H54 (cell line): ENCODE results near the gene CYP39A1.

ENCODE experiments used
- DNase-seq: peaks from one replicate; pipeline ENCODE4 v3.0.0; 2011; ENCODE audit warnings: low spot score, mixed read lengths; ENCODE audit not compliant: insufficient read length
- FAIRE-seq: peaks from 3 replicates; lab custom pipeline; 2011; peaks lifted over from hg19 to GRCh38; lab: Jason Lieb, UNC
- POLR2A ChIP-seq: IDR thresholded peaks from 2 replicates; pipeline ENCODE4 v1.6.1; 2011; ENCODE audit warnings: low read depth, mild to moderate bottlenecking, low read length

CYP39A1 gene

DNA sequence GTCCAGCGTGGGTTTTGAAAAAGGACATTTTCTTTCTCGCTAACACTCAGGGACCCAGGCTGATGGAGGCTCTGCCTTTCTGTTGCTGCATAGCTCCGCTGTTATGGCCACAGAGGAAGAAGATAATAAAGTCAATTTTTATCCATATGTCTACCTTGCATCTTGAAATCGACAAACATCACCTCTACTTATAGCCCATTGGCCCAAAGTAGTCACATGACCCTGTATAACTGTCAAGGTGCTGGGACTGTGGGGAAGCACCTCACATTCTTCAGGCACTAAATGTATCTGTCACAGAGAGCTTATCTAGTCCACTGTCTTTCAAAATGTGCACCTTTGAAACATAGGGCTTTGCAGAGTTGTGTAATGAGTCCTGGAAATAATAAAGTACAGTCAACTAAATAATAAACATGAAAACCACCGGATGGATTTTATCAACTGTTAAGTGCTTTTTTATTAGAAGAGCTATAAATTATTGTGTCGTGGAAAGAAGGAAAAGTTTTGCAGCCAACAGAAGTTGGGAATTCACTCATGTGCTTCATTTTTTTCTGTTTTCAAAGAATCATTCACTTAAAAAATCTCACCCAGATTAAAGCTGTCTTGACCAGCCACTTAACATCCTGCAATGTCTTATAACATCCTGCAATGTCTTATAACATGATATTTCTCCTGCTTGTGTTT, 113.7 kb downstream of the CYP39A1 start:
- FAIRE-seq (no peak), DNase-seq (no peak)
- TF ChIP-seq POLR2A = no peak

DNA sequence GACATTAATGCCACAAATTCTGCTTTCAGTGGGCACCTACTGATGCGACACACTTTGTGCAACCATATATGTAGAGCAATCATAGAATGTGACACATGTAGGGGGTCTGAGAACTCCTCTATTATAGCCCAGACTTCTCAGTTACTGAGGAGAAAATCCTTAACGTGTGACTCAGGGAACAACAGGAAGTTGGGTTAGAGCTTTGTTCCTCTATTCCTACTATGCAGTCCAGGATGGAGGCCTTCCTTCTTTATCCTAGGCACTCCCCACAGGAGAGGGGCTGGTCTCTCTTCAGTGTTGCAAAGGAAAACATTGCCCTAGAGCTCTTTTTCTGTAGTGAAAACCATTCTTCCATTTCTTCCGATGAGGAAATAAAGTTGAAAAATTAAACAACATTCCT, 121.7 kb downstream of the CYP39A1 start:
- DNase-seq (no peak), FAIRE-seq (no peak)
- TF ChIP-seq POLR2A = no peak

DNA sequence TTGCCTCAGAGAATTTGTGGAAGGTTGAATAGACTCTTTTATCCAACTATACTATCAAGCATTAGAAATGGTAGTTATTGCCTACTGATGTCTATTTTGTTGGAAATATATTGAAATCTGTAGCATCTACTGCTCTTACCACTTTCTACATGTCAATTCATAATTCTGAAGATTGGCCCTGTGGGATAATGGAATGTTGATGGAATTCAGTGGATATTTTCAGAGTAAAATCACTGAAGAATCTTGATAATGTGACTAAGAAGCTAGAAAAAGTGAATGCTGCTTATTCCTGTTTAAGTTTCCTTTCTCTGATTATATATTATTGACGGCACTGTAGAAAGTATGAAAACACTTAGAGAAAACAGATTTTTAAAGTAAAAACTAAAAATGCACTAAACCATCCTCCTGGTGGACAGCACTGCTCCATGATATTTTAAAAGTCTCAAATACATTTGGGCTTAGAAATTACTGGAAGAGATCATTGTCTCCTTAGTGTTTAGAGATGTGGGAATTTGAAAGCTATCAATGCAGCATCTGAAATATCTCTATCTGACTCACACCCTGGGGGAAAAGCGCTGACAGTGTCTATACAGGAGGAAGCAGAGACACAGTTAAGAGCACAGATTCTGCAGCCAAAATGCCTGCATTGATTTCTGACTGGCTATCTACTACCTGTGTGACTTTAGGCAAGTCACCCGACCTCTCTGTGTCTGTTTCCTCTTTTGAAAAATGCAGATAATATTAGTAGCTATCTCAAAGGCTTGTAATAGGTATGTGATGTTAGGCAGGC, 123.5 kb downstream of the CYP39A1 start:
- TF ChIP-seq POLR2A = no peak
- no peak for FAIRE-seq
- no peak for DNase-seq

DNA sequence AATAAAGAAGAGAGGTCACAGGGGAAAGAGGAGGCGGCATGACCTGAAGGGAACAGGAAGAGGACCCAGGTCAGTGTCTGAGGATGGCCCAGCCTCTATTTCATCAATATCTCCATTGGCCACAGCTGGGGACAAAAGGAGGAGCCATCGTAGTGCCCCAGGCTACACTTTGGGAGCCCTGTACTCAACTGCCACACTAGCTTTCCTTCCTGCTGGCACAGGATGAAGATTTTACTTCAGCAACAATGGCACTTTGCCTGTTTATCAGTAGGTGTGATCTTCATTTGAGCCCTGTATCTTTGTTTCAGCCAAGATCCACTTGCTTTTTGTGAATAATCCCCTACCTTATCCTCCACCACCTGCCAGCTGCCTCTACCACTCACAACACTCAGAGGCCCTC, 126.0 kb downstream of the CYP39A1 start:
- TF ChIP-seq POLR2A = no peak
- FAIRE-seq (no peak), DNase-seq (no peak)

DNA sequence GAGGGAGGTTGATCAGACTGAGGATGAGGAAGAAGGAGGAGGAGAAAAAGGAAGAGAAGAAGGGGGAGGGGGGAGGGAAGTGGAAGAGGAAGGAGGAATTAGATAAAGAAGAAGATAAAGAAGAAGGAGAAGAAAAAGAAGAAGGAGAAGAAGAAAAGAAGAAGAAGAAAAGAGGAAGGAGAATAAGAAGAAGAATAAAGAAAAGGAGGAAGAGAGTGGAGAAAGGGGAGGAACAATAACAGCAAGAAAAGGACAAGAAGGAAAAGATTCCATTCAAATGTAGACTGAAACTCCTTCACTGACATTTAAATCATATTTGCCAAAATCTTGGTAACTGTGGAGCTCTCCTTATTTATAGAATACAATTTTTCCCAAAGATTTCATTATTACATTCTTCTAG, 127.0 kb downstream of the CYP39A1 start:
- FAIRE-seq = no peak

DNA sequence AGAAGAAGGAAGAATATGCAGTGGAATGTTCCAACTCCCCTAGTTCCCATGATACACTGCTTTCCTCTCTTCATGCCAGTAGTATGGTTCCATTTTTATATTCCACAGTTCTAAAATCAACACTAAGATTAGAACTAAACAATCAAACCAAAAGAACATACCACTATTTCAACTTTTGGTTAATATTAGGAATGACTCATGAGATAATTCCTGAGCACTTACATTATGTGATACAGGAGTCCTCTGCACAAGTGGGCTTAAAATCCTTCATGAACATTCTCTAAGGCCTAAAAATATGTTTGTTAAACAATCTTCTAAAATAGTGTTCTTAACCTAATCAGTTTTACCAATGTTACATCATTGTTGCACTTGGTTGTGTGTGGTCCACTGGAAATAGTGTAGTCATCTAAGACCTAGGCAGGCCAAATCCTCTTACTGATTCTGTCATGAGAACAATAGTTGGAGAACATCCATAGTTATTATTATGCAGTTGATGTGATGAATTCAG, 131.1 kb downstream of the CYP39A1 start:
- no peak for DNase-seq
- FAIRE-seq = no peak
- no peak for TF ChIP-seq POLR2A

More for the DNA sequence above, 127.0 kb downstream of the CYP39A1 start:
- DNase-seq = no peak
- no peak for TF ChIP-seq POLR2A

DNA sequence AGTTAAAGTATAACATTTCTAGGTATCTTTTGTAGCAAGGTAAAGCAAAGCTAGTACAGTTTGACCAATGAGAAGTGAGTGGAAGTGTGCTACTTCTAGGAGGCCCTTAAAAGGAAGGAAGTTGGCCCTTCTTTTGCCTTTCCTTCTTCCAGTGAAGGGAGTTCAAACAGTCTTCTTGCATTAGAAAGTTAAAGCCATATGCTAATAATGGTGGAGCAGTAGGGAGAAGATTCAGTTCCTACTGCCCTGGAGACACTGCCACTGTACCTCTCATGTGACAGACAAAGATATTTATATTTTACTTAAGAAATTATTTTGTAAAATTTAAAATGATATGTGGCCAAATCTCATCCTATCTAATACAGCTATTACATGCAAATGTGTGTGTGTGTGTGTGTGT, 135.4 kb downstream of the CYP39A1 start:
- TF ChIP-seq POLR2A = no peak
- FAIRE-seq = no peak
- DNase-seq = no peak

DNA sequence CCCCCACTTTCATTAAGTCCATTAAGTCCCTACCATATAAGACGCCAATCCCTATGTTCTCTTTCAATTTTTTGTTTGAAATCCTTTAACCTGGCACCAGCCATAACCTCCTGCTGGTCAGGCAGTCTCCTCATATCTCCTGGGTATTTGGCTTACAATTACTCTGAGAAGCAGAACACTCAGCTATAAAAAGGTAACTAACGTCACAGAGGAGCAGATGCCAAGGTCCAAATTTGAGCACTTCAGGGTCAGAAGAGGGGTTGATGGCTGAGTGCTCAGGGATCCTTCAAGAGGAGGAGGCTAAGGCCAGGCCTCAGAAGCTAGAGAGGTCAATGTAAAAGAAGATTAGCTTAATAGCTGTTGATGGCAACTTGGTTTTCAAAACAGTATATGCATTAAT, 139.1 kb downstream of the CYP39A1 start:
- no peak for DNase-seq
- no peak for FAIRE-seq
- no peak for TF ChIP-seq POLR2A

DNA sequence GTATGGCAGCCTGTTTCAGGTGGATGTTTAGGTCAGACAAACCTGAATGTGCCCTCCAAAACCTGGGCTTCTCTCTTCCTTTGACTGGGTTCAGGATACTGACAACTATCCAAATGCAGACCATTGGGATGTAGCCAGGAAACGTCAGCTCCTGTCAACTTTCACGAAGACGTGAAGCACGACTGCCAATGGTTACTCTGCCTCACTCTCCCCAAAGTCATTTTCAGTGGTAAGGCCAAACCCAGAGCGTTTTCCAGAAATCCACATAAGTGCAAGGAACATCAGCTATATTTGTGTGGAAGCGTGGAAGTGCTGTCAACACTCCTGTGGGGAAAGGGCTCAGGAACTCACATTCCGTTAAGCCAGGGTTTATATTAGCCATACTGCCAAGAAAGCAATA, 141.3 kb downstream of the CYP39A1 start:
- DNase-seq = no peak
- no peak for TF ChIP-seq POLR2A
- FAIRE-seq = no peak

DNA sequence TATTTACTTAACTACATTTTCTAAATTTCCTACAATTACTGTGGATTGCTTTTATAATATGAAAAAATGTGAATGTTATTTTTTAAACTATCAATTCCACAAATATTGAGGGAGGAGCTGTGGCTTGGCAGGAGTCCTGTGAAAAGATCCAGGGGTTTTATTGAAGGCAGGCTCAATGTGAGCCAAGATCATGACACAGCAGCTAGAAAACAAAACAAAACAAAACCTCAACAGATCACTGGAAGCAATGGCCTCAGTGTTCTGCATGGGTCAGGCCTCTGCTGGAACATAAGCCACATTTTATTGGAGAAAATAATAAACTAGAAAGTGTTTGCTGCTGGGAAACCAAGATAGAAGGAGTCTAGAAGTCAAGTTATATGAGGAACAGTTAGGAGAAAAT, 142.0 kb downstream of the CYP39A1 start:
- TF ChIP-seq POLR2A = no peak
- no peak for DNase-seq
- FAIRE-seq = no peak

DNA sequence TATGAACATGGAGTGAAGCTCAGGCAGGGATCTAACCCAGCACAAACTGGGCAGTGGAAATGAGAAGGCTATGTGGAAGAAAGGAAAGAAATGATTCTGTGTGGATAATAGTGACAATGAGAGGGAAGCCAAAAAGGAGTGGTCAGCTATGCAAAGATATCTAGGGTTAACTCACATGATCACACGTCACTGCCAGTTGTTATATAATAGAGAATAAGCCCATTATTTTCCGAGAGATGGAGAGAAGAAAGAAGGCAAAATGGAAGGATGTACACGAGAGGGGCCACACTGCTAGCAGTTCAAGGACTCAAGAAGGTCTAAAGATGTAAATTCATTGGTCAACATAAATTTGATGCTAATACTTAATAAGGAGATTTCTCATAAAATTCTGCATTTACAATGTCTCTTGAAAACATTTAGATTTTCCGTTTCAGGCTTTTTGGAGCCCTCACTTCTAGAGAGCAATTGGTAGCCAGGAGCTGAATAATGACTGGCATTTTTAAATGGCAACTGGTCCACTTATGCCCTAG, 142.6 kb downstream of the CYP39A1 start:
- FAIRE-seq (no peak), DNase-seq (no peak)
- no peak for TF ChIP-seq POLR2A

DNA sequence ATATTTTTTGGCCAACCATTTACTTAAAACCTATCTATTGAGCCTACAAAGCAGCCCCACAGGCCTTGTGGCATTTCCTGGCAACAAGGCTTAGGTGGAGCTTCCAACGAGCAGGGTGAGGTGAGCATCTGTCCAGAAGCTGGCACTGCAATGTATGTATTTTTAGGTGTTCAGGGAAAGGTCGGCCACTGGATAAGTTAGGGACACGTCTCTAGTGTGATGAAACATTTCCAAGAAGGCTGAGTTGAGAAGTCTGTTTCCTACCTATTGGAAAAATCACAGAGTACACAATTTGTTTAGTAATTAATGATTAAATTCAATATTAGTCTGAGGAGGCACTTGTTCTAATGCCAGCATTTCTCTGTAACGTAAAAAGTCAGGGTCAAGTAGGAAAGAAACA, 143.6 kb downstream of the CYP39A1 start:
- FAIRE-seq (no peak), DNase-seq (no peak)
- TF ChIP-seq POLR2A = no peak

DNA sequence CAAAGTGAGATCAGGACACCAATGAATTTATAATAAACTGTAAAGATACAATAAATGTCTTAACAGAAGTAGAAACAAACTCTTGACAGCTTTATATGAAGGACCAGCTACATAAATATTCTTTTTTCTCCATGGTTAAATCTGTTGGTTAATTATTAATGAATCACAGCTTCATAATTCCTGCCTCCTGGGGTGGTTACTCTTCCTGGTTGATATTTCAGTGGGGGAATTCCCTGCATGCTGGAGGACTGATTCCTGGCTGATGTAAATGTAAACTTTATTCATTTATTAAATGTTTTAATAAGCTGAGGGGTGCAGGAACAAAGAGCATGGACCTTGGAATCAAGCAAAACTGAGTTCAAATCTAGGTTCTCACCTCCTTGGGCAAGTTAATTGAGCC, 145.2 kb downstream of the CYP39A1 start:
- no peak for TF ChIP-seq POLR2A
- DNase-seq = no peak

More for the DNA sequence above, 145.2 kb downstream of the CYP39A1 start:
- no peak for FAIRE-seq
